Measurements from ENCODE around the gene OR5AU1.
"Not testable (repeated sequence)": the region's sequence is repeated elsewhere in the genome, so short reads cannot be mapped to it uniquely, and the experiment has no call there.

Gene OR5AU1

GRCh38 chr14:21171128-21171527 lies 15.3 kb upstream of the OR5AU1 start:
- no peak for DNase-seq (ENCODE audit: low read depth in 3 of 3)

- no peak for DNase-seq (ENCODE audit: low read depth in 3 of 3)
Observed at GRCh38 chr14:21169573-21169972, 13.7 kb upstream of the OR5AU1 start.

GRCh38 chr14:21168055-21168454 lies 12.2 kb upstream of the OR5AU1 start:
- no peak for DNase-seq (ENCODE audit: low read depth in 3 of 3)

GRCh38 chr14:21165670-21166069 lies 9.8 kb upstream of the OR5AU1 start:
- not testable (repeated sequence) for DNase-seq (ENCODE audit: low read depth in 3 of 3)

GRCh38 chr14:21165002-21165605 lies 9.2 kb upstream of the OR5AU1 start:
- DNase-seq (ENCODE audit: low read depth in 3 of 3) = not testable (repeated sequence)

GRCh38 chr14:21163871-21164291 lies 8.0 kb upstream of the OR5AU1 start:
- no peak for DNase-seq (ENCODE audit: low read depth in 3 of 3)

GRCh38 chr14:21162081-21162480 lies 6.2 kb upstream of the OR5AU1 start:
- DNase-seq (ENCODE audit: low read depth in 3 of 3) = no peak

- no peak for DNase-seq (ENCODE audit: low read depth in 3 of 3)
Observed at GRCh38 chr14:21160061-21160610, 4.3 kb upstream of the OR5AU1 start.

GRCh38 chr14:21158175-21158574 lies 2.3 kb upstream of the OR5AU1 start:
- not testable (repeated sequence) for DNase-seq (ENCODE audit: low read depth in 3 of 3)

GRCh38 chr14:21149641-21150367 lies 6.1 kb downstream of the OR5AU1 start:
- no peak for DNase-seq (ENCODE audit: low read depth in 3 of 3)

GRCh38 chr14:21145437-21145836 lies 10.4 kb downstream of the OR5AU1 start:
- no peak for DNase-seq (ENCODE audit: low read depth in 3 of 3)

- DNase-seq (ENCODE audit: low read depth in 3 of 3) = no peak
Observed at GRCh38 chr14:21142357-21142756, 13.5 kb downstream of the OR5AU1 start.

GRCh38 chr14:21136024-21136423 lies 19.8 kb downstream of the OR5AU1 start:
- DNase-seq (ENCODE audit: low read depth in 3 of 3) = no peak

GRCh38 chr14:21133901-21134300 lies 22.0 kb downstream of the OR5AU1 start:
- DNase-seq (ENCODE audit: low read depth in 3 of 3) = no peak

GRCh38 chr14:21123429-21123828 lies 32.4 kb downstream of the OR5AU1 start:
- DNase-seq (ENCODE audit: low read depth in 3 of 3) = no peak

GRCh38 chr14:21121122-21121521 lies 34.7 kb downstream of the OR5AU1 start:
- no peak for DNase-seq (ENCODE audit: low read depth in 3 of 3)

- no peak for DNase-seq (ENCODE audit: low read depth in 3 of 3)
Observed at GRCh38 chr14:21120686-21121085, 35.2 kb downstream of the OR5AU1 start.

- no peak for DNase-seq (ENCODE audit: low read depth in 3 of 3)
Observed at GRCh38 chr14:21118933-21119332, 36.9 kb downstream of the OR5AU1 start.

GRCh38 chr14:21113369-21113768 lies 42.5 kb downstream of the OR5AU1 start:
- no peak for DNase-seq (ENCODE audit: low read depth in 3 of 3)

- DNase-seq (ENCODE audit: low read depth in 3 of 3) = no peak
Observed at GRCh38 chr14:21112255-21112654, 43.6 kb downstream of the OR5AU1 start.

- DNase-seq (ENCODE audit: low read depth in 3 of 3) = peak in 1 of 3 donors; percentile 47
Observed at GRCh38 chr14:21109377-21110138, 46.3 kb downstream of the OR5AU1 start.

GRCh38 chr14:21108791-21109190 lies 47.1 kb downstream of the OR5AU1 start:
- no peak for DNase-seq (ENCODE audit: low read depth in 3 of 3)
